Parathyroid adenoma (tissue), 2 donors: Measurements from ENCODE around the gene DCLK1.

Experiments used
- H2AFZ ChIP-seq: fragments of 300-600 bp; sonication (generic); one replicate; pipeline ENCODE4 v1.7.0; 2017; ENCODE audit warnings: antibody characterized with exemption, mild to moderate bottlenecking
- H3K27ac ChIP-seq: fragments of 300-600 bp; sonication (generic); one replicate; pipeline ENCODE4 v1.7.0; 2017
- H3K27me3 ChIP-seq: fragments of 300-600 bp; sonication (generic); one replicate; pipeline ENCODE4 v1.7.0; 2017; ENCODE audit warnings: low read length; ENCODE audit not compliant: control insufficient read depth, insufficient read depth
- H3K36me3 ChIP-seq: fragments of 300-600 bp; sonication (generic); one replicate; pipeline ENCODE4 v1.7.0; 2017; ENCODE audit warnings: low read length; ENCODE audit not compliant: control insufficient read depth, insufficient read depth
- H3K4me1 ChIP-seq: fragments of 300-600 bp; sonication (generic); one replicate; pipeline ENCODE4 v1.7.0; 2017; ENCODE audit warnings: control low read depth
- H3K4me2 ChIP-seq: fragments of 300-600 bp; sonication (generic); one replicate; pipeline ENCODE4 v1.7.0; 2017; ENCODE audit warnings: low read length
- H3K4me3 ChIP-seq: fragments of 300-600 bp; sonication (generic); one replicate; pipeline ENCODE4 v1.7.0; 2017; ENCODE audit warnings: low read depth, low read length
- H3K79me2 ChIP-seq: fragments of 300-600 bp; sonication (generic); one replicate; pipeline ENCODE4 v1.7.0; 2017; ENCODE audit warnings: control low read depth
- H3K9ac ChIP-seq: fragments of 300-600 bp; sonication (generic); one replicate; pipeline ENCODE4 v1.7.0; 2017; ENCODE audit warnings: mild to moderate bottlenecking
- H3K9me3 ChIP-seq: fragments of 300-600 bp; sonication (generic); one replicate; pipeline ENCODE4 v1.7.0; 2017; ENCODE audit warnings: low read length; ENCODE audit not compliant: control insufficient read depth
- CTCF ChIP-seq: fragments of 300-600 bp; sonication (generic); IDR thresholded peaks from one replicate; pipeline ENCODE4 v1.7.0; 2017; ENCODE audit warnings: antibody characterized with exemption, mild to moderate bottlenecking
- donor health status: primary hyperparathyroidism.

Gene DCLK1

GRCh38 chr13:36133950-36134626, 2.9 kb upstream of the DCLK1 start:
- Histone ChIP-seq H3K9me3 (no peaks in the 10 kb centered on the region), H3K27ac (no peak overlapping the region), H3K79me2 (no peaks in the 10 kb centered on the region), H2AFZ (no peak overlapping the region), H3K9ac (no peak overlapping the region), H3K36me3 (no peaks in the 10 kb centered on the region), H3K27me3 (no peaks in the 10 kb centered on the region), H3K4me3 (no peak overlapping the region), H3K4me1 (no peaks in the 10 kb centered on the region), H3K4me2 (no peak overlapping the region)
- TF ChIP-seq CTCF = no peak

- Histone ChIP-seq H3K27ac (no peak overlapping the region), H3K4me1 (no peaks in the 10 kb centered on the region), H3K4me3 (no peak overlapping the region), H3K27me3 (no peaks in the 10 kb centered on the region), H3K36me3 (no peaks in the 10 kb centered on the region), H3K79me2 (no peaks in the 10 kb centered on the region), H3K9me3 (no peaks in the 10 kb centered on the region), H3K4me2 (no peak overlapping the region), H2AFZ (no peak overlapping the region), H3K9ac (no peak overlapping the region)
- no peak for TF ChIP-seq CTCF
These were observed 1.2 kb upstream of the DCLK1 start for GRCh38 chr13:36132376-36132775.

- Histone ChIP-seq H3K4me2 (no peak overlapping the region), H3K4me3 (no peak overlapping the region), H3K9me3 (no peaks in the 10 kb centered on the region), H3K36me3 (no peaks in the 10 kb centered on the region), H3K27me3 (no peaks in the 10 kb centered on the region), H3K27ac (no peak overlapping the region), H2AFZ (peak overlapping the region; percentile 77), H3K79me2 (no peaks in the 10 kb centered on the region), H3K9ac (no peak overlapping the region), H3K4me1 (no peaks in the 10 kb centered on the region)
- no peak for TF ChIP-seq CTCF
These were observed 732 bp upstream of the DCLK1 start for GRCh38 chr13:36131931-36132297.

GRCh38 chr13:36130552-36131221, 495 bp downstream of the DCLK1 start:
- Histone ChIP-seq H3K27ac (no peak overlapping the region), H3K79me2 (peaks cover 2% of the 10 kb centered on the region), H3K27me3 (no peaks in the 10 kb centered on the region), H3K9ac (no peak overlapping the region), H3K9me3 (no peaks in the 10 kb centered on the region), H3K4me2 (peak overlapping the region; percentile 46), H2AFZ (peak overlapping the region; percentile 64), H3K4me1 (no peaks in the 10 kb centered on the region), H3K4me3 (peak overlapping the region; percentile 22), H3K36me3 (no peaks in the 10 kb centered on the region)
- no peak for TF ChIP-seq CTCF

- Histone ChIP-seq H3K4me3 (peak overlapping the region; percentile 22), H3K27ac (no peak overlapping the region), H3K9ac (no peak overlapping the region)
These were observed 1.0 kb downstream of the DCLK1 start for GRCh38 chr13:36130193-36130551.

More at GRCh38 chr13:36130193-36130551, 1.0 kb downstream of the DCLK1 start:
- H2AFZ ChIP-seq = peak overlapping the region; percentile 64
- H3K9me3 ChIP-seq = no peaks in the 10 kb centered on the region
- H3K36me3 ChIP-seq = no peaks in the 10 kb centered on the region
- peak overlapping the region; percentile 46 for H3K4me2 ChIP-seq
- peaks cover 2% of the 10 kb centered on the region for H3K79me2 ChIP-seq
- TF ChIP-seq CTCF = no peak
- no peaks in the 10 kb centered on the region for H3K27me3 ChIP-seq
- H3K4me1 ChIP-seq = no peaks in the 10 kb centered on the region
